Measurements from ENCODE around the gene TBPL1.

GRCh38 chr6:133990321-133990720 is 37.3 kb downstream of the TBPL1 start:
- TF ChIP-seq POLR2A (IDR thresholded peaks at IDR 0.05; ENCODE audit: low read length) (no peak), RAD21 (conservative IDR thresholded peaks at IDR 0.05 in 1 of 2, IDR thresholded peaks at IDR 0.05 in 1 of 2) (no peak)
